ENCODE measurements around the gene BCL2L13. TPM values are rescaled to one million over a fixed set of nuclear protein-coding genes. Genes with fewer than 3 reads are reported as not detected.
A peak's percentile ranks its signal among the peaks of the same experiment; 100 is the strongest.

BCL2L13 gene
- total RNA-seq, 6 donors from 2014 or later: 40.4 to 67.1 (median 45.7) TPM

GRCh38 chr22:17772249-17772957 lies 133.8 kb downstream of the BCL2L13 start:
- H3K9me3 ChIP-seq: no peaks in the 10 kb centered on the region
- no peak for TF ChIP-seq CTCF (IDR thresholded peaks at IDR 0.05)
- no peak for TF ChIP-seq EP300 (IDR thresholded peaks at IDR 0.05)
- no peak for TF ChIP-seq POLR2AphosphoS5 (IDR thresholded peaks at IDR 0.05)
- no peak for TF ChIP-seq POLR2A (IDR thresholded peaks at IDR 0.05)
- peak overlapping the region; percentile 27 to 91 (median 66) for H3K27ac ChIP-seq
- no peaks in the 10 kb centered on the region for H3K36me3 ChIP-seq
- DNase-seq: peak in 1 of 2 donors; percentile 59
- H3K4me1 ChIP-seq: peaks cover 17 to 59% (median 34%) of the 10 kb centered on the region in 4 donors
- no peaks in the 10 kb centered on the region for H3K27me3 ChIP-seq
- ATAC-seq (ENCODE audit: low FRiP score in 2 of 2): peak in 1 of 2 donors; percentile 3
- peak overlapping the region in 3 of 4 donors; percentile 84 to 92 (median 90) for H3K4me3 ChIP-seq
- 84 to 90% methylated on average over 5 to 18 of the region's 21 CpGs for WGBS, 2 donors

GRCh38 chr22:17772958-17773605 lies 134.5 kb downstream of the BCL2L13 start:
- 47 to 50% methylated on average over 9 to 14 of the region's 18 CpGs for WGBS, 2 donors
- Histone ChIP-seq H3K36me3 (no peaks in the 10 kb centered on the region), H3K4me1 (peaks cover 17 to 62% (median 36%) of the 10 kb centered on the region in 4 donors), H3K27me3 (no peaks in the 10 kb centered on the region), H3K9me3 (no peaks in the 10 kb centered on the region), H3K27ac (peak overlapping the region; percentile 27 to 91 (median 83)), H3K4me3 (peak overlapping the region; percentile 70 to 92 (median 87))
- TF ChIP-seq POLR2AphosphoS5 (IDR thresholded peaks at IDR 0.05): no peak
- no peak for TF ChIP-seq EP300 (IDR thresholded peaks at IDR 0.05)
- TF ChIP-seq POLR2A (IDR thresholded peaks at IDR 0.05): no peak
- no peak for TF ChIP-seq CTCF (IDR thresholded peaks at IDR 0.05)
- DNase-seq: peak in 1 of 2 donors; percentile 47
- peak in 1 of 2 donors; percentile 27 for ATAC-seq (ENCODE audit: low FRiP score in 2 of 2)

- peak overlapping the region; percentile 70 to 92 (median 87) for H3K4me3 ChIP-seq
- peaks cover 17 to 68% (median 40%) of the 10 kb centered on the region in 4 donors for H3K4me1 ChIP-seq
- H3K27me3 ChIP-seq: no peaks in the 10 kb centered on the region
- H3K9me3 ChIP-seq: no peaks in the 10 kb centered on the region
- H3K36me3 ChIP-seq: no peaks in the 10 kb centered on the region
- TF ChIP-seq CTCF (IDR thresholded peaks at IDR 0.05) (no peak), POLR2AphosphoS5 (IDR thresholded peaks at IDR 0.05) (no peak), EP300 (IDR thresholded peaks at IDR 0.05) (no peak), POLR2A (IDR thresholded peaks at IDR 0.05) (no peak)
- H3K27ac ChIP-seq: peak overlapping the region; percentile 77 to 91 (median 83)
- ATAC-seq (ENCODE audit: low FRiP score in 2 of 2) (peak; percentile 1 to 42), DNase-seq (peak in 1 of 2 donors; percentile 89)
- 0% methylated on average over 3 to 23 of the region's 47 CpGs for WGBS, 2 donors
Measured at GRCh38 chr22:17773606-17774205, 135.1 kb downstream of the BCL2L13 start.

GRCh38 chr22:17774206-17774925 lies 135.8 kb downstream of the BCL2L13 start, which contains the start of gene BID:
Gene BID, minus strand, starts transcription at chr22:17774469. Its CDS starts 24,353 bp downstream, at chr22:17750116.
- no peaks in the 10 kb centered on the region for H3K36me3 ChIP-seq
- ATAC-seq (ENCODE audit: low FRiP score in 2 of 2) (peak in 1 of 2 donors; percentile 79), DNase-seq (peak; percentile 69 to 93)
- 0 to 3% methylated on average over 3 to 9 of the region's 64 CpGs for WGBS, 2 donors
- H3K27me3 ChIP-seq: no peaks in the 10 kb centered on the region
- H3K4me3 ChIP-seq: peak within 1 kb of the TSS; percentile 70 to 92 (median 87)
- TF ChIP-seq CTCF (IDR thresholded peaks at IDR 0.05): no peak
- no peak for TF ChIP-seq POLR2AphosphoS5 (IDR thresholded peaks at IDR 0.05)
- TF ChIP-seq POLR2A (IDR thresholded peaks at IDR 0.05): peak in 1 of 4 donors; percentile 65
- TF ChIP-seq EP300 (IDR thresholded peaks at IDR 0.05): no peak
- H3K4me1 ChIP-seq: peaks cover 17 to 63% (median 38%) of the 10 kb centered on the region in 4 donors
- H3K9me3 ChIP-seq: no peaks in the 10 kb centered on the region
- H3K27ac ChIP-seq: peak within 1 kb of the TSS; percentile 77 to 91 (median 83)
